ENCODE measurements around the gene TLE2.

TLE2 gene

GRCh38 chr19:3036119-3036976, 7.3 kb upstream of the TLE2 start:
- DNase-seq, result peak; percentile 86

- peak; percentile 98 for DNase-seq
Observed at GRCh38 chr19:3035542-3036118, 6.5 kb upstream of the TLE2 start.

- peak; percentile 35 for DNase-seq
Observed at GRCh38 chr19:3034656-3035541, 5.8 kb upstream of the TLE2 start.

GRCh38 chr19:3034406-3034655, 5.3 kb upstream of the TLE2 start:
- no peak for DNase-seq

- no peak for DNase-seq
Observed at GRCh38 chr19:3033595-3034405, 4.7 kb upstream of the TLE2 start.

- DNase-seq, result no peak
Observed at GRCh38 chr19:3031607-3031867, 2.5 kb upstream of the TLE2 start.

- no peak for DNase-seq
Observed at GRCh38 chr19:3028305-3029064, 595 bp downstream of the TLE2 start.

GRCh38 chr19:3027981-3028304, 1.1 kb downstream of the TLE2 start:
- no peak for DNase-seq

- no peak for DNase-seq
Observed at GRCh38 chr19:3027292-3027691, 1.8 kb downstream of the TLE2 start.

- no peak for DNase-seq
Observed at GRCh38 chr19:3026768-3027167, 2.3 kb downstream of the TLE2 start.

GRCh38 chr19:3025549-3025886, 3.6 kb downstream of the TLE2 start:
- no peak for DNase-seq

GRCh38 chr19:3024870-3025548, 4.1 kb downstream of the TLE2 start:
- DNase-seq, result no peak

- DNase-seq, result no peak
Observed at GRCh38 chr19:3024509-3024869, 4.6 kb downstream of the TLE2 start.

- no peak for DNase-seq
Observed at GRCh38 chr19:3020321-3020960, 8.6 kb downstream of the TLE2 start.

- DNase-seq, result no peak
Observed at GRCh38 chr19:3019211-3019854, 9.7 kb downstream of the TLE2 start.

GRCh38 chr19:3017923-3018322, 11.2 kb downstream of the TLE2 start:
- DNase-seq, result no peak

GRCh38 chr19:3015126-3016057, 13.7 kb downstream of the TLE2 start:
- DNase-seq, result no peak

- no peak for DNase-seq
Observed at GRCh38 chr19:3014135-3014534, 14.9 kb downstream of the TLE2 start.

- no peak for DNase-seq
Observed at GRCh38 chr19:3013263-3013725, 15.8 kb downstream of the TLE2 start.
